Chondrocyte (in vitro differentiated cells): ENCODE measurements around the gene ARMC9. TPM values are rescaled to one million over a fixed set of nuclear protein-coding genes. Genes with fewer than 3 reads are reported as not detected.

Source experiments
- DNase-seq: peaks from one replicate; pipeline ENCODE4 v3.0.0; 2021; ENCODE audit warnings: mixed read lengths, low spot score
- H3K27ac Mint-ChIP-seq: one replicate; pipeline ENCODE4 v1.8.0; 2021; ENCODE audit warnings: mild to moderate bottlenecking, moderate library complexity, mixed read lengths; ENCODE audit not compliant: unreplicated experiment
- H3K27me3 Mint-ChIP-seq: 2 replicates; pipeline ENCODE4 v1.8.0; 2021; ENCODE audit warnings: low read depth, mixed read lengths
- H3K36me3 Mint-ChIP-seq: 2 replicates; pipeline ENCODE4 v1.8.0; 2021; ENCODE audit warnings: low read depth, mixed read lengths
- H3K4me1 Mint-ChIP-seq: 2 replicates; pipeline ENCODE4 v1.8.0; 2021; ENCODE audit warnings: low read depth, mild to moderate bottlenecking, mixed read lengths
- H3K4me3 Mint-ChIP-seq: one replicate; pipeline ENCODE4 v1.8.0; 2021; ENCODE audit warnings: mild to moderate bottlenecking, moderate library complexity, mixed read lengths; ENCODE audit not compliant: unreplicated experiment
- H3K9me3 Mint-ChIP-seq: 2 replicates; pipeline ENCODE4 v1.8.0; 2021; ENCODE audit warnings: low read depth, mixed read lengths
- CTCF ChIP-seq: fragments of 200-600 bp; sonication (generic); IDR thresholded peaks from 2 replicates; pipeline ENCODE4 v1.5.0; 2021; ENCODE audit warnings: antibody characterized with exemption, mild to moderate bottlenecking, moderate library complexity
- total RNA-seq: library from RNA; stranded (reverse); gene quantifications from 3 replicates; pipeline ENCODE4 v1.2.1, GENCODE V29; 2021

The ARMC9 gene
- total RNA-seq, 1 donor from 2014 or later: 188 TPM

- peaks cover 2% of the 10 kb centered on the region for H3K4me1 Mint-ChIP-seq
- peak overlapping the region; percentile 41 for H3K27ac Mint-ChIP-seq
- H3K36me3 Mint-ChIP-seq: peaks cover 2% of the 10 kb centered on the region
- H3K9me3 Mint-ChIP-seq: no peaks in the 10 kb centered on the region
- no peak overlapping the region for H3K4me3 Mint-ChIP-seq
- TF ChIP-seq CTCF: no peak
- DNase-seq: no peak
- H3K27me3 Mint-ChIP-seq: no peaks in the 10 kb centered on the region
Measured at GRCh38 chr2:231379266-231380215, 181.1 kb downstream of the ARMC9 start.

GRCh38 chr2:231380307-231380706 lies 181.9 kb downstream of the ARMC9 start:
- Mint-ChIP-seq H3K4me1 (peaks cover 2% of the 10 kb centered on the region), H3K36me3 (peaks cover 3% of the 10 kb centered on the region), H3K27ac (no peak overlapping the region), H3K9me3 (peaks cover 7% of the 10 kb centered on the region), H3K4me3 (no peak overlapping the region), H3K27me3 (no peaks in the 10 kb centered on the region)
- TF ChIP-seq CTCF: no peak
- no peak for DNase-seq

- no peak for DNase-seq
- peaks cover 2% of the 10 kb centered on the region for H3K4me1 Mint-ChIP-seq
- H3K9me3 Mint-ChIP-seq: peaks cover 12% of the 10 kb centered on the region
- TF ChIP-seq CTCF: no peak
- H3K36me3 Mint-ChIP-seq: peaks cover 6% of the 10 kb centered on the region
- H3K27me3 Mint-ChIP-seq: no peaks in the 10 kb centered on the region
- H3K4me3 Mint-ChIP-seq: no peak overlapping the region
- H3K27ac Mint-ChIP-seq: peak overlapping the region; percentile 49
Measured at GRCh38 chr2:231380991-231381847, 182.8 kb downstream of the ARMC9 start.

GRCh38 chr2:231382116-231382515 lies 183.7 kb downstream of the ARMC9 start:
- peaks cover 7% of the 10 kb centered on the region for H3K36me3 Mint-ChIP-seq
- no peaks in the 10 kb centered on the region for H3K27me3 Mint-ChIP-seq
- no peak for TF ChIP-seq CTCF
- peaks cover 9% of the 10 kb centered on the region for H3K4me1 Mint-ChIP-seq
- DNase-seq: no peak
- no peak overlapping the region for H3K4me3 Mint-ChIP-seq
- H3K27ac Mint-ChIP-seq: no peak overlapping the region
- H3K9me3 Mint-ChIP-seq: peaks cover 12% of the 10 kb centered on the region
